ENCODE results near the gene SUFU. TPM values are rescaled to one million over a fixed set of nuclear protein-coding genes. Genes with fewer than 3 reads are reported as not detected.

The SUFU gene
- total and polyA plus RNA-seq, 2 of the 8 experiments (the other 6 are each of a cell fraction or from before 2014, with no cell fraction given), result 7.0 to 10.8 TPM

DNA sequence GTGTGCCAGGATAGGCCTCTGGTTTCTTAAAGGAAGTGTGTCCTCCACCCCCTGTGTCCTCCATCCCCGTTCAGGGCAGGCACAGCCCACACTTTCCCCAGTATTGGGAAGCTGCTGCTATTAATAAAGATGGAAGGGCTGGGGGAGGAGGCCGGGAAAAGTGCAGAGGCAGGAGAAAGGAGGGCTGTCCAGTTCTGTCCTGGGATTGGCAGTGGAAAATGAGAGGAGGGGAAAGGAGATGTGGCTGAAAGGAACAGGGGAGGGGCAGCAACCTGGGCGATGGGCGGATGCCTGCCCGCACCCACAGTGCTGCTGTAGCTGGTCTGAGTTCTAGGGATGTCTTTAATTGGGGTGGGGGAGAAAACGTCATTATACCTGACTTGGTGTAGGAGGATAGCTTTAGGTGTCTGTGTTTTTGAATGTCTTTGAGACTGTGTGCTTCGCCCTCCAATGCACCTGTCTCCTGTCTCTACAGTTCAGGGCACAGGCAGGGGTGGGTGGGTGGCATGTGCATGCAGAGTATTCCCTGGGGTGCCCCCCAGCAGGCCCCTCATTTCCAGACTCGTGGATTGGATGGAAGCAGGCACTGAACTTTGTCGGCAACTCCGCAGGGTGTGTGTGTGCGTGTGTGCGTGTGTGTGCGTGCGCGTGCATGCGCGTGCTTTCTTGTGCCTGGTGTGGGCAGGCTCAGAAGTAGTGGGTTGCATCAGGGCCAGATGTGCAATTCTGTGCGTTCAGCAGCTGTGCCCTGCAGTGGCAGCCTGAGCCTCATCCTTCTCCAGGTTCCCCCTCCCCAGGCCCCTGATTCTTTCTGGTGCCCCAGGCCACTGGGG lies 143.1 kb downstream of the SUFU start (continued):
- TF ChIP-seq SIRT6 (IDR thresholded peaks at IDR 0.05; ENCODE audit: low read length) (no peak), CHD2 (IDR thresholded peaks at IDR 0.05; ENCODE audit: low read length) (no peak), TAF1 (IDR thresholded peaks at IDR 0.05; ENCODE audit: low read depth, low read length) (no peak), SUZ12 (IDR thresholded peaks at IDR 0.05; ENCODE audit: low read length) (no peak), TAF7 (optimal IDR thresholded peaks at IDR 0.05; ENCODE audit: borderline replicate concordance, low read depth, low read length) (no peak)

All from H1 (cell line).